Keratinocyte (primary cell): ENCODE measurements around the gene ANGPTL8.

Source experiments
- EZH2 ChIP-seq: IDR thresholded peaks from one replicate; pipeline ENCODE4 v1.6.1; 2012; ENCODE audit warnings: inconsistent platforms, mild to moderate bottlenecking, low read length, moderate library complexity
- TF ChIP-seq, protein P1 (sequence below), 3 experiments: IDR thresholded peaks in 1 of 3; conservative IDR thresholded peaks in 1 of 3; optimal IDR thresholded peaks in 1 of 3; 2 replicates in 2 of 3; 3 replicates in 1 of 3; pipeline versions ENCODE3 to v1.5.1; 2011; ENCODE audit warnings: low read length in 3 of 3, mild to moderate bottlenecking in 3 of 3, moderate library complexity in 2 of 3, control low read depth in 1 of 3, inconsistent platforms in 1 of 3; ENCODE audit not compliant: insufficient read depth in 2 of 3; ENCODE audit errors: extremely low read depth in 1 of 3

- TF ChIP-seq, protein P1, sequence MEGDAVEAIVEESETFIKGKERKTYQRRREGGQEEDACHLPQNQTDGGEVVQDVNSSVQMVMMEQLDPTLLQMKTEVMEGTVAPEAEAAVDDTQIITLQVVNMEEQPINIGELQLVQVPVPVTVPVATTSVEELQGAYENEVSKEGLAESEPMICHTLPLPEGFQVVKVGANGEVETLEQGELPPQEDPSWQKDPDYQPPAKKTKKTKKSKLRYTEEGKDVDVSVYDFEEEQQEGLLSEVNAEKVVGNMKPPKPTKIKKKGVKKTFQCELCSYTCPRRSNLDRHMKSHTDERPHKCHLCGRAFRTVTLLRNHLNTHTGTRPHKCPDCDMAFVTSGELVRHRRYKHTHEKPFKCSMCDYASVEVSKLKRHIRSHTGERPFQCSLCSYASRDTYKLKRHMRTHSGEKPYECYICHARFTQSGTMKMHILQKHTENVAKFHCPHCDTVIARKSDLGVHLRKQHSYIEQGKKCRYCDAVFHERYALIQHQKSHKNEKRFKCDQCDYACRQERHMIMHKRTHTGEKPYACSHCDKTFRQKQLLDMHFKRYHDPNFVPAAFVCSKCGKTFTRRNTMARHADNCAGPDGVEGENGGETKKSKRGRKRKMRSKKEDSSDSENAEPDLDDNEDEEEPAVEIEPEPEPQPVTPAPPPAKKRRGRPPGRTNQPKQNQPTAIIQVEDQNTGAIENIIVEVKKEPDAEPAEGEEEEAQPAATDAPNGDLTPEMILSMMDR (optimal IDR thresholded peaks at IDR 0.05 in 1 of 3, IDR thresholded peaks at IDR 0.05 in 1 of 3, conservative IDR thresholded peaks at IDR 0.05 in 1 of 3; ENCODE audit: extremely low read depth in 1 of 3, insufficient read depth in 2 of 3, low read length in 3 of 3) = no peak
- no peak for TF ChIP-seq EZH2
These were observed 607 bp downstream of the ANGPTL8 start for GRCh38 chr19:11240008-11240444.
